ENCODE measurements around the gene TMX1. TPM values are rescaled to one million over a fixed set of nuclear protein-coding genes. Genes with fewer than 3 reads are reported as not detected.

The TMX1 gene
- total and polyA plus RNA-seq, 3 donors from 2014 or later = 19.2 to 30.7 (median 19.5) TPM

DNA sequence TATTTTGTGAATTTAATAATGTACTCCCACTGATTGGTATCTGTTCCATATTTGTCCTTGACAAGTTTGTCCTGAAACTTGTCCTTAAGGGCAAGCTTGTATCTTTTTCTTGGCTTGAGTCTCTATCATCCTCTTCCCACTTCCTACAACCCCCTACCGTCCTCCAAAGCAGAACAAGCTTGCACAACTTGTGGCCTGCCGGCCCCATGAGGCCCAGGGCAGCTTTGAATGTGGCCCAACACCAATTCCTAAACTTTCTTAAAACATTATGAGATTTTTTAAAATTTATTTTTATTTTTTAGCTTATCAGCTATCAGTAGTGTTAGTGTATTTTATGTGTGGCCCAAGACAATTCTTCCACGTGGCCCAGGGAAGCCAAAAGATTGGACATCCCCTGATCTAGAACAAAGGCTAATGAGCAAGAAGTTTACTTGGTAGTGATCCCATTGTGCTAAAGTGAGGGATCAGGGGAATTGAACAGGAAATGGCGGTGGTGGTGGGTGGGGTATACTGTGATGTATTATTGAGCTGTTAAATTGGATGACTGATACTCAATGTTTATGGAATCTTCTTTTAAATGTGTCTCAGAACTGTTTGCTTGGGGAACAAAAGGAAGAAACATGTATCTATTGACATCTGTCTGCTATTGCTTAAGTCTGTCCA is 37.8 kb downstream of the TMX1 start:
- no peaks in the 10 kb centered on the region for H3K36me3 ChIP-seq (ENCODE audit: low read depth, missing control alignments)
- intact Hi-C loops (cut with DNase I; ENCODE audit: low total_unique reads) = no loop called here
- H3K27me3 ChIP-seq = no peaks in the 10 kb centered on the region
- H3K27ac ChIP-seq = no peak overlapping the region
- 42 to 54% methylated on average over 4 of the region's 4 CpGs for whole genome bisulfite sequencing, 2 donors
- no peak overlapping the region for H3K4me3 ChIP-seq
- DNase-seq = no peak
- TF ChIP-seq POLR2A (IDR thresholded peaks at IDR 0.05) = no peak
- TF ChIP-seq, protein P1, sequence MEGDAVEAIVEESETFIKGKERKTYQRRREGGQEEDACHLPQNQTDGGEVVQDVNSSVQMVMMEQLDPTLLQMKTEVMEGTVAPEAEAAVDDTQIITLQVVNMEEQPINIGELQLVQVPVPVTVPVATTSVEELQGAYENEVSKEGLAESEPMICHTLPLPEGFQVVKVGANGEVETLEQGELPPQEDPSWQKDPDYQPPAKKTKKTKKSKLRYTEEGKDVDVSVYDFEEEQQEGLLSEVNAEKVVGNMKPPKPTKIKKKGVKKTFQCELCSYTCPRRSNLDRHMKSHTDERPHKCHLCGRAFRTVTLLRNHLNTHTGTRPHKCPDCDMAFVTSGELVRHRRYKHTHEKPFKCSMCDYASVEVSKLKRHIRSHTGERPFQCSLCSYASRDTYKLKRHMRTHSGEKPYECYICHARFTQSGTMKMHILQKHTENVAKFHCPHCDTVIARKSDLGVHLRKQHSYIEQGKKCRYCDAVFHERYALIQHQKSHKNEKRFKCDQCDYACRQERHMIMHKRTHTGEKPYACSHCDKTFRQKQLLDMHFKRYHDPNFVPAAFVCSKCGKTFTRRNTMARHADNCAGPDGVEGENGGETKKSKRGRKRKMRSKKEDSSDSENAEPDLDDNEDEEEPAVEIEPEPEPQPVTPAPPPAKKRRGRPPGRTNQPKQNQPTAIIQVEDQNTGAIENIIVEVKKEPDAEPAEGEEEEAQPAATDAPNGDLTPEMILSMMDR (IDR thresholded peaks at IDR 0.05) = no peak
- H3K9me3 ChIP-seq = no peaks in the 10 kb centered on the region
- H3K4me1 ChIP-seq = peaks cover 7% of the 10 kb centered on the region

DNA sequence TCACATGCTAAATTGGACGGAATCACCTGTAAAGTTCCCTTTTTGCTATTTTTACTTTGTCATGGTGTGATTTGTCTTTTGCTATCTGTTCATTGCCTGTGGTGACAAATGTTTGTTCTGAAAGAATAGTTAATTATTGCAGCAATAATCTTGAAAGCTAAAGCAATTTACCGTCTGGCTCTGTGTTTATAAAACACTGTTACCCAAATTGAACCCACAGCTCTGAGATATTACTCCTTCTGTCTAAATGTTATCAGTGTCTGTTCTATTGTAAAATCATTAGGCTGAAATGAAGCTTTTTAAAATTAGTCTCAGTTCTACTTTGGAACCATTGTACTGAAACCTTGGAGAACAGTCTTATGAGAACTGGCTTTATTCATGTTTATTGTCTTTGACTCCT is 42.5 kb downstream of the TMX1 start:
- peaks cover 7% of the 10 kb centered on the region for H3K4me1 ChIP-seq
- 73 to 78% methylated on average over 2 of the region's 2 CpGs for WGBS, 2 donors
- H3K36me3 ChIP-seq (ENCODE audit: low read depth, missing control alignments) = no peaks in the 10 kb centered on the region
- H3K27me3 ChIP-seq = no peaks in the 10 kb centered on the region
- H3K9me3 ChIP-seq = no peaks in the 10 kb centered on the region
- no peak for TF ChIP-seq POLR2A (IDR thresholded peaks at IDR 0.05)
- TF ChIP-seq, protein P1 (IDR thresholded peaks at IDR 0.05) = no peak
- no peak for DNase-seq
- intact Hi-C loops (cut with DNase I; ENCODE audit: low total_unique reads) = no loop called here
- H3K27ac ChIP-seq = no peak overlapping the region
- H3K4me3 ChIP-seq = no peak overlapping the region

DNA sequence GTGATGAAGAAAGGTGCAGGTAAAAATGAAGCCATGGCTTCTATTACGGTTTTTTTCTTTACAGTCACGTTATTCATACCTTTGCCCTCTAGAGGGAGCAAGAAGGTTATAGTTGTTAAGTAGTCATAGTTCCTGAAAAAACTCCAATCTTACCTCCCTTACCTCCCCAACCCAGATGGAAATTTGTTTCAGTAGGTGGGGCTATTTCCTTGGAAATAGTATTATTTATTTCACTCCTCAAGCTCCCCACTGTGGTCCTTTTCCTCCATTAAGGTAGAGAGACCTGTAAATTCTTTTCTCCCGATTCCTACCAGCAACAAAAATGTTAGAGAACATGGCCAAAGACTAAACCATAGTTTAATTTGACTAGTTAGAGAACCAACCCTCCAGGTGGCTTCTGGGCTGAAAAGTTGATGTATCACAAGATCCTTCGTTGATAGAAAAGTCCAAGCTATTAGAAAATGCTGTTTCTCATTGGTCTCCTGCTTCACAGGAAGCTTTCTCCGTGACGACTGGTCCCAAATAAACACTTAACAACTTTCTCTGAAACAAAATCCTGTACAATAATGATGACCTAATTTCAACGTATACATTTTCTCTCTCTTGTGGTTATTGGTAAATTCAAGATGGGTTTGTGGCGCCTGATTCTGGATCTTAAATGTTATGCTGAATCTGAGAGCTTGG is 43.5 kb downstream of the TMX1 start:
- Histone ChIP-seq H3K27me3 (no peaks in the 10 kb centered on the region), H3K4me3 (no peak overlapping the region), H3K27ac (no peak overlapping the region), H3K36me3 (ENCODE audit: low read depth, missing control alignments) (no peaks in the 10 kb centered on the region), H3K4me1 (no peaks in the 10 kb centered on the region), H3K9me3 (no peaks in the 10 kb centered on the region)
- TF ChIP-seq, protein P1 (IDR thresholded peaks at IDR 0.05) = peak; percentile 77 to 90 (median 79)
- no peak for TF ChIP-seq POLR2A (IDR thresholded peaks at IDR 0.05)
- WGBS, 2 donors = 62 to 75% methylated on average over 8 of the region's 8 CpGs
- no peak for DNase-seq
- intact Hi-C loops (cut with DNase I; ENCODE audit: low total_unique reads) = no loop called here

DNA sequence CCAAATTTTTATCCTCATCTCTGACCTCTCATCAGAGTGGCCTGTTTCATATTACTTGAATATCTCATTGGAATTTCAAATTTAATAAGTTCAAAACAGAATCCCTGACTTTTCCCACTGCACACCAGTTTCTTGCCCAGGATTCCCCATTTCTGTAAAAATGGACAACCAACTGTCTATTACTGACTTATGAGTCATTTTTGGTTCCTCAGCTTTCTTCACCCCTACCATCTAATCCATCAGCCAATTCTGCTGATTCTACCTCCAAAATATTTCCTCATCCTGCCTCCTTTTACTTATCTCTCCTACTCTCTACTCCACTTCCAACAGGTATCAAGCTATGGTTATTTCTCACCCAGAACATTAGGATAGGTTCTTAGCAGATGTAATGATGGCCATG is 44.2 kb downstream of the TMX1 start:
- no peaks in the 10 kb centered on the region for H3K27me3 ChIP-seq
- no peak overlapping the region for H3K4me3 ChIP-seq
- H3K27ac ChIP-seq = no peak overlapping the region
- H3K4me1 ChIP-seq = no peaks in the 10 kb centered on the region
- no peaks in the 10 kb centered on the region for H3K9me3 ChIP-seq
- no peaks in the 10 kb centered on the region for H3K36me3 ChIP-seq (ENCODE audit: low read depth, missing control alignments)
- intact Hi-C loops (cut with DNase I; ENCODE audit: low total_unique reads) = no loop called here
- TF ChIP-seq, protein P1 (IDR thresholded peaks at IDR 0.05) = no peak
- no peak for TF ChIP-seq POLR2A (IDR thresholded peaks at IDR 0.05)
- DNase-seq = no peak

All from testis (tissue), 3 donors.